Astrocyte of the spinal cord (primary cell): ENCODE measurements around the gene SUGCT.
"Not testable (repeated sequence)": the region's sequence is repeated elsewhere in the genome, so short reads cannot be mapped to it uniquely, and the experiment has no call there.

Source experiments
- DNase-seq: peaks from one replicate; pipeline ENCODE4 v3.0.0; 2011; ENCODE audit warnings: low read depth, low spot score
- H3K4me3 ChIP-seq: 2 replicates; pipeline ENCODE4 v1.5.1; 2011; ENCODE audit warnings: low read depth, mild to moderate bottlenecking, low read length, moderate library complexity
- CTCF ChIP-seq: IDR thresholded peaks from 2 replicates; pipeline ENCODE4 v1.5.1; 2012; ENCODE audit warnings: low read depth, mild to moderate bottlenecking, low read length, inconsistent platforms
- in situ Hi-C: cut with HindIII; loops from 2 replicates; pipeline ENCODE4 v1.10.0; 2017; ENCODE audit warnings: low sequenced_read_pairs

Gene SUGCT

DNA sequence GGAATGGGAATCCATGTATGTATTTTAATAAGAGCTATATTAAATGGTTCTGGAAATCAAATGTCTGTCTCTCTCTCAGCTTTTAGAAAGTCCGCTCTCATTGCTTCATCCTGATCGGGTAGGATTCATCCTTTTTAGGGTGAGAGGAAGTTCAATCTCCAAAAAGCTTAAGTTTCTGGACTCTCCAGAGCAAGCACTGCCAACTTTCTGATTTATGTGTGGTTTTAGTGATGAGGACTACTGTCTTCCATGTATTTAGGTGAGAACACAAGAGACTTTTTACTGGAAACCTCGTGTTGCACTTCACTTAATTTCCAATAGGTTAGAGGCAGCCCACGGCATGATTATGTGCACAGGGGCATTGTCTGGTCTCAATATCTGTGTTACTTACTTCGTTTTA lies 267.9 kb downstream of the SUGCT start:
- no peak for DNase-seq
- TF ChIP-seq CTCF: no peak
- in situ Hi-C loops: no loop called here
- no peak overlapping the region for H3K4me3 ChIP-seq

DNA sequence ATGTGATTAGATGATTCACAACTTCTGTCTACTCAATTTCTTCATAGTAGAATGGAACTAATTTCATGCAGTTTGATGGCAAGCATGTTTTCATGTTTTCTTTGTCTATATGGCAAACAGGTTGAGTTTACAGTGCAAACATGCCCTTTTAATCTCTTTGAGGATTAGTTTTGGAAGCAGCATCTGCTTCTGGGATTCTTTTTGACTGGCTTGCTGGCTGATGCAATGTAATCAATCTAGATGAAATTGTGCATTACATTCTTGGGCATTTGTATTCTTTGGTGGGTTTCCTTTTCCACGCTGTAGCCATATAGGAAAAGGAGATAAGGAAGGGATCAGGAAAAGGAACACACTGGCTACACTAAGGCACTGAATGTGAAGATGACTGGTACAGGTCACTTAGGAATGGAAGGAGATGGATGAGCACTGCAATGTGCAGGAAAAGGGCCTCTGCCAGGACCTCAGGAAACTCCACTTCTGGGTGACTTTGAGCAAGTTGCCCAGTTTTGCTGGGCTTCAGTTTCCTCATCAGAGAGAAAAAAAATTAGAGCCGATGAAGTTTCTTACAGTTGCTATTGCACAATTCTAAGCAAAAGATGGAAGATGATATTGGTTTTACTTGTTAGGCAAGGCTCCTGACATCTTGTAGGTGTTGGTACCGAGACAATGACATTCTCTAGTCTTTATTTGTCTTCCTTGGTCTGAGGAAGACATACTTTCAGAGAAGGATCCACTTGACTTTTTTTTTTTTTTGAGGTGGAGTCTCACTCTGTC lies 269.1 kb downstream of the SUGCT start:
- H3K4me3 ChIP-seq: no peak overlapping the region
- no peak for DNase-seq
- no peak for TF ChIP-seq CTCF
- in situ Hi-C loops: no loop called here

DNA sequence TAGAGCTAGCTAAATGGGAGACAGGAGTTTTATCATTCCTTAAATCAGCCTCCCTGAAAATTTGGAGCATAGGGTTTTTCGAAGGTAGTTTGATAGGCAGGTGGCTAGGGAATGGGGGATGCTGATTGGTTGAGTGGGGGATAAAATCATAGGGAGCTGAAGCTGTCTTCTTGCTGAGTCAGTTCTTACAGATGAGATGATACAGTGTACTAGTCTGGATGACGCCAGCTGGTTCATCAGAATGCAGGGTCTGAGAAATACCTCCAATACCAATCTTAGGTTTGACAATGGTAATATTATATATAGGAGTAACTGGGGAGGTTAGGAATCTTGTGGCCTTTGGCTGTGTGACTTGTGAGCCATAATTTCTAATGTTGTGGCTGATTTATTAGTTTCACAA lies 271.2 kb downstream of the SUGCT start:
- no peak overlapping the region for H3K4me3 ChIP-seq
- TF ChIP-seq CTCF: no peak
- in situ Hi-C loops: no loop called here
- no peak for DNase-seq

DNA sequence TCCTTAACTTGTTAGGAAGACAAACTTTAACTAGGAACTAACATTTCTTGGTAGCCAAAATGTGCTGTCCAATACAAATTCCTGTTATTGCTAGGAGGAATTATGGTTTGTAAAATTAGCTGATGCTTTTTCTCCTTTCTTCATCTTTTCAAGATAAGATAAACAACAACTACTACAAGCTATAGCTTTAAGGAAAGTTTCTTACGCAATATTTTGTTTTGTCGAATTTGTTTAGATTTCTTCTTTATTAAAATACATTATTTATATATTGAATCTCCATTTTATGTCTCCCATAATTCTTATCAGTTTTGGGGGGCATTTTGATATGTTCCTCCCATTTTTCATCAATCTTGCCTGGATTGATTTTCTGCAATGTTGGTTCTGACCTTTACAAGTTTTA lies 277.5 kb downstream of the SUGCT start:
- TF ChIP-seq CTCF: no peak

DNA sequence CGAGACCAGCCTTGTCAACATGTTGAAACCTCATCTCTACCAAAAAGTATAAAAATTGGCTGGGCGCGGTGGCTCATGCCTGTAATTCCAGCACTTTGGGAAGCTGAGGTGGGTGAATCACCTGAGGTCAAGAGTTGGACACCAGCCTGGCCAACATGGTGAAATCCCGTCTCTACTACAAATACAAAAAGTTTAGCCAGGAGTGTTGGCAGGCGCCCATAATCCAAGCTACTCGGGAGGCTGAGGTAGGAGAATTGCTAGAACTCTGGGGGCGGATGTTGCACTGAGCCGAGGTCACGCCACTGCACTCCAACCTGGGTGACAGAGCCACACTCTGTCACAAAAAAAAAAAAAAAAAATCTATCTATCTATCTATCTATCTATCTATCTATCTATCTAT lies 279.9 kb downstream of the SUGCT start:
- in situ Hi-C loops, DNase-seq: not testable (repeated sequence)

More for the DNA sequence above, 277.5 kb downstream of the SUGCT start:
- in situ Hi-C loops: no loop called here
- no peak overlapping the region for H3K4me3 ChIP-seq
- no peak for DNase-seq

GRCh38 chr7:40418448-40418847 lies 283.6 kb downstream of the SUGCT start:
- TF ChIP-seq CTCF: no peak
- no peak overlapping the region for H3K4me3 ChIP-seq
- DNase-seq: no peak
- in situ Hi-C loops: no loop called here

More for the DNA sequence above, 279.9 kb downstream of the SUGCT start:
- not testable (repeated sequence) for H3K4me3 ChIP-seq

GRCh38 chr7:40418983-40419382 lies 284.2 kb downstream of the SUGCT start:
- H3K4me3 ChIP-seq: no peak overlapping the region
- no peak for DNase-seq
- in situ Hi-C loops: no loop called here
- no peak for TF ChIP-seq CTCF
